Hepatocyte (in vitro differentiated cells): ENCODE results near the gene PNCK.

Experiments used
- EZH2 ChIP-seq: fragments of 200-600 bp; sonication (generic); IDR thresholded peaks from 2 replicates; pipeline ENCODE4 v1.6.1; 2016; ENCODE audit warnings: antibody characterized with exemption, mild to moderate bottlenecking, borderline replicate concordance
- EZH2phosphoT487 ChIP-seq: fragments of 200-600 bp; sonication (generic); IDR thresholded peaks from one replicate; pipeline ENCODE4 v1.6.1; 2018; ENCODE audit warnings: antibody characterized with exemption, mild to moderate bottlenecking, low read depth, moderate library complexity; ENCODE audit not compliant: unreplicated experiment, severe bottlenecking
- TF ChIP-seq, protein P1 (sequence below): fragments of 200-600 bp; sonication (generic); IDR thresholded peaks from 2 replicates; pipeline ENCODE4 v1.5.1; 2016; ENCODE audit warnings: antibody characterized with exemption, mild to moderate bottlenecking; ENCODE audit not compliant: poor library complexity

DNA sequence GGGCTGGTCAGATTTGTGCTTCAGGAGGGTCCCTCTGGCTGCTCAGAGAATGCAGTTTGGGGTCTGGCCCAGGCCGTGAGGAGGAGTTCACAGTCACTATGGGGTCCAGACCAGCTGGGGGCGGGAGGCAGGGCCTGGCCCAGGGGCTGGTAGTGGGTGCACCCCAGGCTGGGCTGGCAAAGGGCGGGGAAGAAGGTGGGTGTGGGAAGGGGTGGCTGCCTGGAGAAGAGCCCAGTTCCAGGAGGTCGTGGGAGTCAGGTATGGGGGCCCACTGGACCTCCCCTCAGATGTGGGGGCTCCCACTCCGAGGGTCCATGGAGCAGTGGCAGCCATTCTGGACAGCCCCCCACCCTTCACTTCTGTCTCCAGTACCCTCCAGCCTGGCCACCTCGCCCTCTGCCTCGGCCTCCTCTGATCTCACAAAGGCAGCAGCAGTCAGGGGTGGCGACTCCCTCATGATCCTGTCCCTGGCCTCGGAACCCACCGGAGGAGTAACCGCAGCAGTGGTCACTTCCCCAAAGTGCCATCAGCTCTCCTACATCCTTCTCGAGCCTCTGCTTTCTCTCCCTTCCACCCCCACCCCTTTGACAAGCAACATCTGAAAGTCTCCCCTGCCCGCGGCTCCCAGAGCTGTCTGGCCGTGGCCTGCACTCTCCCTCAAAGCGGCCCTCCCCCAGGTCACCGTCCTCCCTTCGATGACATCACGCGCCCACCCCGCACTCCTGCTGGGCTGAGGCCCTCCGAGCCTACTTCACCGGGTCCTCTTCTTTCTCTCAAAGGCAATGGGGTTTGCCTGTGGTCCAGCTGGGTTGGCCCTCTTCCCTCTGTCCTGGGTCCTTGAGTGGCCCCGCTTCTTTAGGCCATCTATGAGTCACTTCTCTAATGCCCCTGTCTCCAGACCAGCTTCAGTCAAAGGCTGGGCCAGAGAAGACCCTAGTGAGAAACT is 12.4 kb upstream of the PNCK start:
- TF ChIP-seq, protein P1, sequence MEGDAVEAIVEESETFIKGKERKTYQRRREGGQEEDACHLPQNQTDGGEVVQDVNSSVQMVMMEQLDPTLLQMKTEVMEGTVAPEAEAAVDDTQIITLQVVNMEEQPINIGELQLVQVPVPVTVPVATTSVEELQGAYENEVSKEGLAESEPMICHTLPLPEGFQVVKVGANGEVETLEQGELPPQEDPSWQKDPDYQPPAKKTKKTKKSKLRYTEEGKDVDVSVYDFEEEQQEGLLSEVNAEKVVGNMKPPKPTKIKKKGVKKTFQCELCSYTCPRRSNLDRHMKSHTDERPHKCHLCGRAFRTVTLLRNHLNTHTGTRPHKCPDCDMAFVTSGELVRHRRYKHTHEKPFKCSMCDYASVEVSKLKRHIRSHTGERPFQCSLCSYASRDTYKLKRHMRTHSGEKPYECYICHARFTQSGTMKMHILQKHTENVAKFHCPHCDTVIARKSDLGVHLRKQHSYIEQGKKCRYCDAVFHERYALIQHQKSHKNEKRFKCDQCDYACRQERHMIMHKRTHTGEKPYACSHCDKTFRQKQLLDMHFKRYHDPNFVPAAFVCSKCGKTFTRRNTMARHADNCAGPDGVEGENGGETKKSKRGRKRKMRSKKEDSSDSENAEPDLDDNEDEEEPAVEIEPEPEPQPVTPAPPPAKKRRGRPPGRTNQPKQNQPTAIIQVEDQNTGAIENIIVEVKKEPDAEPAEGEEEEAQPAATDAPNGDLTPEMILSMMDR = no peak
- no peak for TF ChIP-seq EZH2phosphoT487
- no peak for TF ChIP-seq EZH2
